Epithelial cell of prostate (primary cell): ENCODE results near the gene UBE2E3.

Experiments
- DNase-seq: peaks from one replicate; pipeline ENCODE4 v3.0.0-alpha.2; 2011; ENCODE audit warnings: low read depth, low spot score
- H3K27ac ChIP-seq: fragments of 450-650 bp; 2 replicates; pipeline ENCODE4 v1.5.1; 2017; ENCODE audit warnings: mild to moderate bottlenecking

Gene UBE2E3

DNA sequence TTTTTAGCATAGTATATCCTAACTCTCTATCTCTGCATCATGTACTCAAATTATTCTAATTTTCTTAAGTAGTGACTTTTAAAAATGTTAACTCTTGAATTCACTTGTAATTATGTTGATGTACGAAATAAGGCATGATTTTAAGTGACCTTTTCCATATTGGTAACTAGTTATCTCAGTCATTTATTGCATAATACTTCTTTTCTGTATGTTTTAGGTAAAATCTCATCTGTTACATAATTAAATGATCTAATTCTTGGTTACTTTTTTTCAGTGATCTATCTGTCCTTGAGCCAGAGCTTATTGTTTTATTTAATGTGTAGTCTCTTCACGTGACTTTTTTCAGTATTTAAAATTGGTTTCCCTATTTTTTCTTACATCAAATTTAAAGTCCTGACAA, 4.8 kb upstream of the UBE2E3 start:
- no peak overlapping the region for H3K27ac ChIP-seq
- no peak for DNase-seq

DNA sequence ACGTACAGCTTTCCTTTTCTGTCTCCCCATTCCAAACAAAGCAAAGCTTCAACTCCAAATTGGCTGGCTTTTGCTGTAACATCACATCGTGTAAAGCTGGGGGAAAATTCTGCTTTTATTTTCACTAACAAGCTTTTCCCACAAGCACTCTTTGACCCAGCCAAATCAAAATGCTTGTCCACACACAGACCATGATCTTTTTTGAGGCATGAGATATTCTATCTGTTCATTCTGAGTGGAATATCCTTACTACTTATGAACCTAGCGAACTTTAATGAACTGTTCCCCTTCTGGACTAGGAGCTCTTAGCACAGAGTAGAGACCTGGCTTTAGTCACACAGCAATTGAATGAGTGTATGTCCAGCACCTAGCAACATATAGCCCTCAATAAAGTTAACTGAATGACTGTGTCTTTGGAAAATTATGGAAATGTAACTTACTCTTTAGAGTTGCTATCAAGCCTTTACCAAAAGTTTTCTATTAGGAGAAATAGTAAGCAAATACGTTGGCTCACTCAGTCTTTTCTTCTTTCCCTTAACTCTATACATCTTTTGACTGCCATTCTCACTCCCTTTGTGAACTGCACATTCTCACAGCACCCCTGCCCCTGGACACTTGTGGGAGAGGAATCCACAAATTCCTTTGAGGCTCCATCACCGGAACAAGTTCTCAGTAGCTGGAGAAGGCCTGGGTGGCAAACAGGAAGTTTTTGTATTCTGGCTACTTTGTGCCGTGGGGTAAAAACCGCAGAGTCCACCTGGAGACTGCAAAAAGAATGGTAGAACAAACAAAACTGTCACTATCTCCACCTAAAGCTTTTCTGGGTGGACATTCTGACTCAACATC, 1.3 kb upstream of the UBE2E3 start:
- H3K27ac ChIP-seq: peak overlapping the region; percentile 84
- DNase-seq: no peak

DNA sequence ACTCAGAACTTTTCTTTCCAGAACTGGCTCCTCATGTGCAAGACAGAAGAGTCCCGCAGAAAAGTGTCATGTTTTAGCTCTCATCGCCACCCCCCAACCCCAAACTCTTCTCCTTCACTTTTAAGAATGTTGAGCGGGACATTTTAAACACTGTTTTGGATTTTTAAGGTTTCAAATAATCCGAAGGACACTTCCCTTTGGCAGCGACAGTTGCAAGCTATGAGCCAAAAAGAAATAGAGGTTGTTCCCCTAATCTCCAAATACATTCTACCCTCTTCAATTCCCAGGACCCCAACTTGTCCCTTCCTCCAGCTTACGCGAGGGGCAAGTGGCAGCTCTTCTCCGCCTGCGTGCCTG, 678 bp upstream of the UBE2E3 start:
- H3K27ac ChIP-seq: peak overlapping the region; percentile 84
- no peak for DNase-seq

DNA sequence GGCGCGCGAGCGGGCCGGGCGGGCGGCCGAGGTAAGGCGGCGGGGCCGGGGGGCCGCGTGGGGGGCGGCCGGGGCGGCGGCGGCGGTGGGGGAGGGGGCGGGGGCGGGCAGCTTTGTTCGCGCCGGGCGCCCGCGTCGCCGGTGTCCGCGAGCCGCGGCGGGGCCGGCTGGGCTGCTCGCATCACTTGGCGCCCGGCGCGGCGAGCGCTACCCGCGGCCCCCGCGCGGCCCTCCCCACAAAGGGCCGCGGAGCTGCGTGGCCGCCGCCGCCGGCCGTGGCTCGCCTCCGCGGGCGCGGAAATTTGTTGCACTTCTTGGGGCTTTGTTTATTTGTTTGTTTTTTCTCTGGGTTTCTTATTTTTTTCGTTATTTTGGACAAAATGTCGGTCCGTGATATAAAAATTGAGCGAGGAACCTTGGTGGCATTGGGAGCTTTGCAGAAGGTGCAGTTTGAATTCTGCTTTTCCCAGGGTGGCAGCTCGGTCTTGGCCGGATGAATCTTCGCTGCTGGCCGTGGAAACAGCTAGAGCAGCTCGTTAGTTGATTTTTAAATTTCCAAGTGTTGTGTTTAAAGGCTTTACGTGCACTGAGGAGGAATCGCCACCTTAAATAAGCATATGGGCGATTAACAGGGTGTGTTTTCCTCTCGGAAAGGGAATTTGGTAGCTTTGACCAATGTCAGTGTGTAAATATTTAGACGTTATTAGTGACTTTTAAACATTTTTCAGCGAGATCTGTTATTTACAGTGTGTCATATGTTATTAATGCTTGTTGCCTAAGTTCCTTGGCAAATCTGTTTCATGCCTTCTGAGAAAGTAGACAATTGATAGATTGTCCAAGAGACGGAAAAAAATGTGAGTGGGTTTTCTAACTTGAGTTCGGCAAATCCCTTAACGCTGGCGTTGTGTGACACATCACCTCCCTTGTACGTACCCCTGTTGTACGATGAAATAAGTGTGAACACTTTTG, 822 bp downstream of the UBE2E3 start:
- peak overlapping the region; percentile 84 for H3K27ac ChIP-seq
- no peak for DNase-seq

DNA sequence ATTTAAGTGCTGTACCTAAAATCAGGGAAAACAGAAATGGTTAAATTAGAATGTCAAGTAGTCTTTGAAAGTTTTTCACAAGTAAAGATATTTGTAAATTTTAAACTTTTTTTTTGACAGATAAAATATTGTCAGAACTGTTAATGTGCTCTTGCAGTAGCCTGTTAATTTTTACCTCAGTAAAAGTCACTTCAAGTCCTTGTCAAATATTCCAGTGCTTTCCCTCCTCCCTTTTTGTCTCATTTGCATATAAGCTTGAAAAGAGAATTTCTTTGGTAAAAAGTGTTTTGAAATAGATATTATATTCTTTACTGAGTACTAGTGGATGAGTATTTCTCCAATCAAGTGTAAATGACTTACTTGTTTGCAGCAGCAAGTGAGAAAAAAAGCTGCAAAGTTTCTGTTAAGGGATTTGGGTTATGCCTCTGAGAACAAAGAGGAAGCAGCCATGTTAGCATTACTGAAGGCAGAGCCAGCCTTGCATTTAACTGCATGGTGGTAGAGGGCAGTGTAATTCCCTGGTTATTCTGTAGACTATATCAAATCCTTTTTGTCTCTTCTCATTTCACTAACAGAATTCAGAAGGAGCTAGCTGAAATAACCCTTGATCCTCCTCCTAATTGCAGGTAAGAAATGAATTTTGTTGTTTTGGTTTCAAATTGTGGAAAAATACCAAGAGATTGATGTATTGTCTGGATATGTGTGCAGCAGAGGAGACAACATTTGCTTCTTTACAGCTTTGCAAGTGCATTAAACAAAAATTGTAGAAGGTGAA, 3.2 kb downstream of the UBE2E3 start:
- H3K27ac ChIP-seq: no peak overlapping the region
- no peak for DNase-seq

DNA sequence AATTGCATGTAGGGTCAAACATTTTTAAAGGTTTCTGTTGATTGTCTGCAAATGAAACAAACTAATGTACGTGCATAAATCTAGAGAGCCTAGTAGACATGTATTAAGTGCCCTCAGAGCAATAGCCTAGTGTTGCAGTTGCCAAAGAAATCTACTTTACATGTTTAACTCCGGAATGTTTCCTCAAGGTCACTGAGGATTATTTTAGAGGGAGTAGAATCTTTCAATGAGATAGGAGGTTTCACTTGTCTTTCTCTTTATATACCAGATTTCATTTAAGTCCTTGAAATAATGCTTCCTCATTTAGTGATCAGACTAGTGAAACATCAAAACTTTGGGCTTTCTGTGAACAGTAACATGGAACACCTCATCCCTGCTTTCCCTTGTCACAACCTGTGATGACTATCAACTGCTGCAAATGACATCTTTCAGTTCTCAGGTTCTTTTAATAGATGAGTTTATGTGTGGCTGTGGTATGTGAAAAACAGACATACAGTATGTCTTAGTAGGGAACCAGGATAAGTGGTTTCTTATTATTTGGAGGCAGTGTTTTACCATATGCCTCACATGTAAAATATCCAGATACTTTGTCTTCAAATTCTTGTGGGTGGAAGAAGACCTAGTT, 5.5 kb downstream of the UBE2E3 start:
- DNase-seq: no peak

DNA sequence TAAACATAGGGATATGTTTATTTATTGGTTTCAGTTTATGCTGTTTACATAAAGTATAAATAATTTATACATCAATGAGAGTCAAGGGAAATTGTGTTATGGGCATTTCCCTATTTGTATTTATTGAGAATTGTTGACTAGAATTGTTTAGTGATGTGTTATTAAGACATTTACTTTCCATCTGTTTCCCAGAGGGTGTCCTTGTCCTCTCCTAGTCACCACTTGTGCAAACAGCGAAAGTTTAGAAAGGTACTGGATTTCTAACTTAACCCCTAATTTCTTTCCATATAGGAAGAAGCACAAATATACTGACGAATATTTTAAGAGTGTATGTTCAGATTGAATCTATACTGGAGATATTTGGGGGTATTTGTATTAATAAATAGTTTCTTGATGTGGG, 6.7 kb downstream of the UBE2E3 start:
- DNase-seq: no peak
- H3K27ac ChIP-seq: no peak overlapping the region

More for the DNA sequence above, 5.5 kb downstream of the UBE2E3 start:
- H3K27ac ChIP-seq: no peak overlapping the region

DNA sequence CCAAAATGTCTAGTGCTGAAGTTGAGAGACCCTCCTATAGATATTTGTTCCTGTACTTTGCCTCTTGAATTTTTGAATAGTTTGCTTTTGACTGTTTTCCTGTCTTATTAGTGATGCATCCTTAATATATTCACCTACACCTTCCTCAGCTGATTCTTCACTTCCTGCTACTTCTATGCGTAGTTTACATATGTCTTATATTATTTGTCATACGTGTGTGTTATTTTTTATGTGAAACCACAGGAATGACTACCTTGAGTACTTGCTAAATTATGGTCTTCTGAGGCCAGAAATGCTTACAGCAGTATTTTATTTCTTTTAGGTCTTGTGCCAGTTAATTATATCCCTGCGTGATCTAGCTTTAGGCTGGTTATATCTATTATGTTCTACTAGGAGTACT, 9.9 kb downstream of the UBE2E3 start:
- no peak for DNase-seq
- peak overlapping the region; percentile 80 for H3K27ac ChIP-seq

DNA sequence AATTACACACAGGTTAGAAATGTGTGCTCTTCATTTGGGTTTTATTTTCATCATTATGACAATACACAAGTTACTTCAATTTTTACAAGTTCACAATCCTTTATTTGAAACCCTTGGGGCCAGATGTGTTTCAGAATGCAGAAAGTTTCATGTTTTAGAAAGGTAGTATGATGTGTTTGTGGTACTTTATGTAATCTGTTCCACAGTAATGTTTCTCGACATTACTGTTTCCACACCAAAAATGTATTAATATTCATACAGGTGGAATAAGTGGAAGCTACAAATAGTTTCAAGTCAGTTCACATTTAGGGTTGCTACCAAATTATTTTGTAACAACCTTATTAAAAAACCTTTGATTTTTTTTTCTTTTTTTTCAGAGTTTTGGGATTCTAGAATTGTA, 10.4 kb downstream of the UBE2E3 start:
- peak overlapping the region; percentile 80 for H3K27ac ChIP-seq
- no peak for DNase-seq

DNA sequence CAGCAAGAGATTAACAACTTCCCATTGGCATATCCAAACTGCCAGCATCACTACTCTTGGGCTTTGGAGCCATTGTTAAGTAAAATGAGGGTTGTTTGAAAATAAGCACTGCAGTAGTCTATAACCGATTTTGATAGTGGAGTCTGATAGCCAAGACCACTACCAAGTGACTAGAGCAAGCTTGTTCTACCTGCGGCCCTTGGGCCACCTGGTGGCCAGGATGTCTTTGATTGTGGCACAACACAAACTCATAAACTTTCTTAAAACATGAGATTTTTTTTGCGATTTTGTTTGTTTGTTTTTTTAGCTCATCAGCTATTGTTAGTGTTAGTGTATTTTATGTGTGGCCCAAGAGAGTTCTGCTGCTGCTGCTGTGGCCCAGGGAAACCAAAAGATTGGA, 11.0 kb downstream of the UBE2E3 start:
- DNase-seq: no peak
- no peak overlapping the region for H3K27ac ChIP-seq

DNA sequence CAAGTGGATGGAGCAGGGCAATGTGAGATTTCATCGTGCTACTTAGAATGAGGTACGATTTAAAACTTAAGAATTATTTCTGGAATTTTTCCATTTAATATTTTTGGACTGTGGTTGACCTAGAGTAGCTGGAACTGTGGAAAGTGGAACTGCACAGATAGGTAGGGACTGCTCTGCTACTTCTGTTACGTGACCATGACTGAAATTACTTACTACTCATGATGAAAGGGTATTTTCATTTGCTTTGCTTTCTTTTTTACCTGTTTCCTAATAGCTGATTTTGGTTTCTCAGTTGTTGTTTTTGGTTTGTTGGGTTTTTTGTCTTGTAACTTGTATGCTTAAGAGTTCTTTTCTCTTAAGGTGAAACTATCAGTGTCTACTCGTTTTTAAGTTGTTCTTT, 11.4 kb downstream of the UBE2E3 start:
- H3K27ac ChIP-seq: no peak overlapping the region
- no peak for DNase-seq

DNA sequence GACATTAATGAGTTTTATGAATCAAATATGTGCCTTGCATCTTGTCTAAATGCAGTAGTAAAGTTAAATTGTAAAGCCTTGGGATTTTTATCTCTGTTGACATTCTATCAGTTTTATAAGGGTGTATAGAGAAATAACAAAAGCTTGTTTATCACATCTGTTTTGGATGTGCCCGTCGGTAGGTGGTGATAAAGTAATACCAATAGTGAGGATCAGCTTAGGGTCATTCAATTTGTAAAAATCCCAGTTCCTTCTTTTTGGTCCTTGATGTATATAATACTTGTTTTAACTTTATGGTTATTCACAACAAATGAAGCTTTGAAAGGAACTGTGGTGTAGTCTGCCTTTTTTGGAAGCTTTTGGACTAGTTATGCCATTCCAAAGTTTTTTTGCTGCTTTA, 12.6 kb downstream of the UBE2E3 start:
- no peak for DNase-seq
- no peak overlapping the region for H3K27ac ChIP-seq

DNA sequence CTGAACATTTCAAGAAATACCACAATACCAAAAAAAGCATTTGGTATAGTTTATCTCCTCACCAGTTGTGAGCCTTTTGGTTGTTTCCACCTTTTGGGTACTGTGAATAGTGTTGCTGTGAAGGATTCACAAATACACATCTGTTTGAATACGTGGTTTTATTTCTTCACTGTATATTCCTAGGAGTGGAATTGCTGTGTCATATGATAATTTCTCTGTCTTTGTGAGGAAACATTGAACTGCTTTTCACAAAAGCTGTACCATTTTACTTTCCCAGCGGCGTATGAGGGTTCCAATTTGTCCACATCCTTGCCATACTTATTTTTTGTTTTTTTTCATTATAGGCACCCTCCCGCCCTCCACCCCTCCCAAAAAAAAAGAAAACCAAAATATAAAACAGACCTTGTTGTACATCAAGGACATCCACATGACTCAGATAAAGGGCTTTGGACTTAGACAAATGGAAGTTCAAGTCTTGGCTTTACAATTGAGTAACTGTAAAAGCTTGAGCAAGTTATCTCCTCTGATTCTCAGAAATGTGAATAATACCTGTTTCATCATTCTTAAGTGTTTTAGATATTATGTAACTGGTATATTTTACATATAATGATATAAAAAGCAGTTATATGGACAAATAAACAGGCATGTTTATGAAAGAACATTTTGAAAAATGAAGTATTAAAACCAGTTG, 19.0 kb downstream of the UBE2E3 start:
- H3K27ac ChIP-seq: no peak overlapping the region
- no peak for DNase-seq

DNA sequence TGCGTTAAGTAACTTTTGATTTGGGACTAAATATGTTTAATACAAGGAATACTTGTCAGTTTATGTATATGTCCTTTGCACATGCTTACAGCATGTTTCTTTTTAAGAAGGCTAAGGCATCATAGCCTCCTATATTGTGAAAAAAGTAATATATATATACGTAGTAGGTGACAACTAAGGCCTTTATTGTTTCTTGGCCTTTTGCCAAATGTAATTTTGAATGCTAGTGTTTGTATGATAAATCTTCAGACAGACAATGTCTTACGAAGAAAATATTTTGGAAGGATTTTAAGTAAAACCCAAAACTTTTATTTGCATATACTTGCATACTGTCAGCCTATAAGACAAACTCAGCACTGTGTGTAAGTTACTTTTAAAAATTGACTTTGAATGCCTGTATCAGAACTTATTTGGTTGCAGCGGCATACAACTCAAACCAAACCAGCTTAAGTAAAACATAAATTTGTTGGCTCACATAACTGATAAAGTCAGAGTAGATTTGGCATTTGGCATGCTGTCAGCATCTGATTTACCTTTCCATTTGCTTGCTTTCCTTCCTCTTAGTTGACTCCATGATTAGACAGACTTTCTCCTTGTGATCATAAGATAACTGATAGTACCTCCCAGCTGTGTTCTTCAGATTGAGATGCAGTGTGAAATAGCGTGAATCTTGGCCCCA, 24.4 kb downstream of the UBE2E3 start:
- H3K27ac ChIP-seq: no peak overlapping the region
- no peak for DNase-seq

DNA sequence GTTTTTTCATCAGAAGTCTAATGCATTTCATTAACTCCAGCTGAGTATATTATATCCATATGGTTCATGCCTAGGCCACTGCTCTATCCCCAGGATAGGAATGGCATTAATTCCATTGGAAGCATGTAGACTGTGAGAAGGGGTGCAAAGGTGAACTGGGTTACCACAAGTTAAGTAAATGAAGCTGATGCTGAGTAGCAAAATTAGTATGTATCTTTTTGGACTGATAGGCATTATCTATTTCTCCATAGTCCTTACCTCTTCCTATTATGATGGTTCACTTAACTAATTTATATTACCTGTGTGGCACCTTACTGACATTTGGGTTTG, 24.9 kb downstream of the UBE2E3 start:
- DNase-seq: no peak
- no peak overlapping the region for H3K27ac ChIP-seq

DNA sequence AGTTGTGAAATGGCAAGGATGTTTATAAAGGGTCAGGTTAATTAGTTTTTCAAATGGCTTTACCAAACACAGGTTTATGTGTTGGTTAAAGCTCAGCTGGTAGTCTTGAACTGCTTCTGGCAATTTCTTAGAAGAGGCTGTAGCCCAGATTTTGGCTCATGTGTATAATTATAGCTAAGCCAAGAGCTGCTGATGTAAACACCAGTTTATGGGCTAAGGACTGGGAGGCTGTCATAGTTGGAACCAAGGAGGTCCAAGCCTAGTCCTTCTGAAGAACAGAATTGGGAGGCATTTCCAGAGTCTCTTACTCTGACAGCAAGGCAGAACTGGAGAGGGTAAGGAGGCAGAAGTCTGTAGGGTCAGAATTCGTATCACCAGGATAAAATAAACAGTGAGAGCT, 25.4 kb downstream of the UBE2E3 start:
- no peak overlapping the region for H3K27ac ChIP-seq
- DNase-seq: no peak

DNA sequence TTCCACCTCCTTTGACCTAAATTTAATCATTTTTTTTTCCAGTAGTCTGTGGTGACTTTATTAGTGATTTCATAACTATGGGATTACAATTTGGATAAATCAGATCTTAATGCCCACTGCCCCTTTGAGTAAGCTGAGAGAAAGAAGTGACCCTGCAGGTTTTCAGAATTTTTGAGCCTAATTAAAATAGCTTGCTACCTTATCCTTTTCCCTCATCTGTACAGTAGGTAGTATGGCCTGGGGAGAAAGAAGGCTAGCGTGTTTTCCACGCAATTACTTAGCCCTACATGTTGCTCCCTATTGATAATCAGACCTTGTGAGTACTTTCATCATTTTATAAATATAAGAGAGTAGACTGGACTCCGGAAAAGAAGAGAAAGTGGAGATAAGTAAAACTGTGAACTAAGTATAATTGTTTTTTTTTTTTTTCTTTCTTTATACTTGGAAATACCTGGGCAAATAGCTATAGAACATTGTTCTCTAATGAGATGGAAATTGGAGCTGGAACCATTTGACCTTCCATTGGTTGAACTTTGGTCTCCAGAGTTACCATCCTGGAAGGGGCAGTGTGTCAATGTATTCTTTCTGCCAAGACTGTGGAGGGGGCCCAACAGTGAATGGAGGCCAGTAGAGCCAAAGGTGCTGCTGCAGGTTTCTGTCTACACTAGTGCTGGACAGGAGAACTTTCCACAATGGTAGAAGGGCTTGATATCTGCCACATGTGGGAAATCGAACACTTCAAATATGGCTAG, 26.9 kb downstream of the UBE2E3 start:
- H3K27ac ChIP-seq: no peak overlapping the region

DNA sequence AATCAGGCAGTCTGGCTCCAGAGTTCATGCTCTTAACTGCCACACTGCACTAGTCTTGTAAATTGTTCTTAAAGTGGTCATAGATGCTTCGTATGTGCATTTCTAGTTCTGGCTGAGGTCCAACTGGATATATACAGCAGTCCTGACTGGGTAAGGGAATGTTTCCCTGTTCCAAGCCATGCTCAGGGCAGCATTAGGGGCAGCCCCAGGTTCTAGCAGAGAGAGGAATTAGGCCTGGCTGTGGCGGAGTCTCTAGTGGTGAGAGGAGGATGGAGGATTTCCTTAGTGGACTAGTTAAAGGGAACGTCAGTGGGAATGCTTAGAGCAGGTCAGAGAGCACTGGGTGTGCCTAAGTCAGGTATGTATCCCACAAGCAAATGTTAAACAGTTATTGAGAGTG, 28.0 kb downstream of the UBE2E3 start:
- no peak for DNase-seq
- H3K27ac ChIP-seq: no peak overlapping the region

More for the DNA sequence above, 26.9 kb downstream of the UBE2E3 start:
- no peak for DNase-seq
